Heart left ventricle (tissue), 13 donors: ENCODE measurements around the gene CUX1.

Source experiments
- POLR2A ChIP-seq, 2 donors: fragments of 450-650 bp; IDR thresholded peaks; one replicate each; pipeline ENCODE4 v1.6.1; 2017; ENCODE audit warnings: antibody characterized with exemption in 2 of 2, mild to moderate bottlenecking in 2 of 2, moderate library complexity in 2 of 2
- TF ChIP-seq, protein P1 (sequence below), 12 donors: fragments of 200-600 bp; sonication (generic) in 4 of 12; IDR thresholded peaks; one replicate each; pipeline versions ENCODE4 v1.5.0 to v1.8.0; 2018 to 2022; ENCODE audit warnings: antibody characterized with exemption in 12 of 12, mild to moderate bottlenecking in 5 of 12
- donor health status: ischemic (EF 13 %, LVEDD 7.1; RV severe dilation, severe dysfunction).
- donor health status: DM: no; HTN: yes; CAD: no.
- donor health status: DM: no; HTN: no; CAD: no.
- donor health status: ischemic (EF 25% LVEDD 6.9; RV normal size, moderate dysfunction).
- donor health status: ischemic (EF 25% LVEDD 5.7; RV mildly dilated, moderate dysfunction).
- donor health status: ischemic (EF 35%, LVEDD 5.7; RV mildly dilated, moderate dysfunction).
- donor health status: nonischemic (EF 11% LVEDD 7.7; RV severe dilation, severe dysfunction).
- donor health status: DM: yes; HTN: yes; CAD: no.
- donor health status: PGD.
- donor health status: ischemic (EF 29% LVEDD 5.4; RV normal size, mild dysfunction).
- donor health status: nonischemic (EF 23%, LVEDD 6.1; RV moderate dilation, normal function).

DNA sequence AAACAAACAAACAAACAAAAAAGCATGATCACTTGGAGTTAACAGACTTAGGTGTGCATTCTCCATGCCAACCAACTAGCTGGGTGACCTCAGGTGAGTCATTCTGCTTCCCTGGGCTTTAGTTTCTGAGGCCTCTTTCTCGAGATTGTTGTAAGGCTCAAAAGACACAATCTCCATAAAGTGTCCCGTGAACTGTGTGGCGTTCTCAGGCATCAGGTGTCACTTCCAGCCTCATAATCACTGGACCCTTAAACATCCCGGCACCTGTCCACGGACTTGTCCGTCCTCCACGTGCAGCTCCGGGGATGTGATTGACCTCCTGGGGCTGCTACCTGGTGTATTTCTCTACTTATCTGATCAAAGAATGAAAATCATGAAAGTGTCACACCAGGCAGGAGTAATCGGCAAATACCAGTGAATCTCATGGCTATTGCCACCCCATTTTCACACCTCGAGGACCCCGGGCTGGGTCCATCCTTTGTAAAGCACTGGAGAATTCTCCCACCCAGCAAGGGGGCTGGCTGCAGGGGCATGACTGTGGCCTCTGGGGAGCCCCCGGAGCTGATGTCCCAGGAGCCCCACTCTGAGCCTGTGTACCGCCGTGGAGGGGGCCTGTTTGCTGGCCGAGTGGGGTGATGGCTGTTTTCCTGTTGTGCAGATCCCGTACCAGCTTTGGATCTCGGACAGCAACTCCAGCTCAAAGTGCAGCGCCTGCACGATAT is 279.4 kb downstream of the CUX1 start:
- TF ChIP-seq, protein P1, sequence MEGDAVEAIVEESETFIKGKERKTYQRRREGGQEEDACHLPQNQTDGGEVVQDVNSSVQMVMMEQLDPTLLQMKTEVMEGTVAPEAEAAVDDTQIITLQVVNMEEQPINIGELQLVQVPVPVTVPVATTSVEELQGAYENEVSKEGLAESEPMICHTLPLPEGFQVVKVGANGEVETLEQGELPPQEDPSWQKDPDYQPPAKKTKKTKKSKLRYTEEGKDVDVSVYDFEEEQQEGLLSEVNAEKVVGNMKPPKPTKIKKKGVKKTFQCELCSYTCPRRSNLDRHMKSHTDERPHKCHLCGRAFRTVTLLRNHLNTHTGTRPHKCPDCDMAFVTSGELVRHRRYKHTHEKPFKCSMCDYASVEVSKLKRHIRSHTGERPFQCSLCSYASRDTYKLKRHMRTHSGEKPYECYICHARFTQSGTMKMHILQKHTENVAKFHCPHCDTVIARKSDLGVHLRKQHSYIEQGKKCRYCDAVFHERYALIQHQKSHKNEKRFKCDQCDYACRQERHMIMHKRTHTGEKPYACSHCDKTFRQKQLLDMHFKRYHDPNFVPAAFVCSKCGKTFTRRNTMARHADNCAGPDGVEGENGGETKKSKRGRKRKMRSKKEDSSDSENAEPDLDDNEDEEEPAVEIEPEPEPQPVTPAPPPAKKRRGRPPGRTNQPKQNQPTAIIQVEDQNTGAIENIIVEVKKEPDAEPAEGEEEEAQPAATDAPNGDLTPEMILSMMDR (IDR thresholded peaks at IDR 0.05), result no peak
- TF ChIP-seq POLR2A (IDR thresholded peaks at IDR 0.05), result no peak
